Right atrium auricular region (tissue), 2 donors: ENCODE data around the gene PIGS. TPM values are rescaled to one million over a fixed set of nuclear protein-coding genes. Genes with fewer than 3 reads are reported as not detected.

Experiments used
- DNase-seq: peaks from one replicate; pipeline ENCODE4 v3.0.0-alpha.2; 2019; ENCODE audit warnings: low spot score
- H3K27ac ChIP-seq, 2 donors: fragments of 200-600 bp; sonication (generic); 1 replicate in 1 of 2; 2 replicates in 1 of 2; pipeline ENCODE4 v1.5.1; 2016 to 2019
- H3K27me3 ChIP-seq, 2 donors: fragments of 200-600 bp; sonication (generic); one replicate each; pipeline versions ENCODE4 v1.5.1 to v1.6.0; 2017 to 2019
- H3K36me3 ChIP-seq: fragments of 200-600 bp; sonication (generic); one replicate; pipeline ENCODE4 v1.5.1; 2016
- H3K4me1 ChIP-seq, 2 donors: fragments of 200-600 bp; sonication (generic); one replicate each; pipeline versions ENCODE4 v1.5.1 to v1.6.0; 2017 to 2019
- H3K4me3 ChIP-seq, 2 donors: fragments of 200-600 bp; sonication (generic); 1 replicate in 1 of 2; 2 replicates in 1 of 2; pipeline ENCODE4 v1.5.1; 2017 to 2019; ENCODE audit warnings: mild to moderate bottlenecking in 1 of 2, moderate library complexity in 1 of 2
- H3K9me3 ChIP-seq, 2 donors: fragments of 200-600 bp; sonication (generic); one replicate each; pipeline ENCODE4 v1.5.1; 2019
- CTCF ChIP-seq, 2 donors: fragments of 200-600 bp; sonication (generic); IDR thresholded peaks; one replicate each; pipeline ENCODE4 v1.5.1; 2019; ENCODE audit warnings: antibody characterized with exemption in 2 of 2
- total RNA-seq, 2 donors: library from RNA; depleted of rRNA; stranded (reverse); fragments of >200 nt; gene quantifications; one replicate each; pipeline ENCODE4 v1.1.0, GENCODE V29; 2016

The PIGS gene
- total RNA-seq, 2 donors from 2014 or later = 51.6 to 74.8 TPM

- no peak overlapping the region for H3K4me3 ChIP-seq
- H3K9me3 ChIP-seq = no peaks in the 10 kb centered on the region
- H3K36me3 ChIP-seq = no peaks in the 10 kb centered on the region
- TF ChIP-seq CTCF (IDR thresholded peaks at IDR 0.05) = no peak
- H3K27ac ChIP-seq = no peak overlapping the region
- H3K27me3 ChIP-seq = no peaks in the 10 kb centered on the region
- no peak for DNase-seq
- H3K4me1 ChIP-seq = no peaks in the 10 kb centered on the region
Measured at GRCh38 chr17:28513476-28513875, 57.8 kb downstream of the PIGS start.

GRCh38 chr17:28511858-28512461 lies 59.4 kb downstream of the PIGS start:
- no peak for TF ChIP-seq CTCF (IDR thresholded peaks at IDR 0.05)
- Histone ChIP-seq H3K4me1 (no peaks in the 10 kb centered on the region), H3K27ac (no peak overlapping the region), H3K36me3 (no peaks in the 10 kb centered on the region), H3K9me3 (no peaks in the 10 kb centered on the region), H3K4me3 (no peak overlapping the region), H3K27me3 (peaks cover 0 to 5% of the 10 kb centered on the region in 2 donors)
- no peak for DNase-seq

GRCh38 chr17:28509789-28510188 lies 61.5 kb downstream of the PIGS start:
- Histone ChIP-seq H3K36me3 (no peaks in the 10 kb centered on the region), H3K9me3 (no peaks in the 10 kb centered on the region), H3K4me3 (no peak overlapping the region), H3K4me1 (no peaks in the 10 kb centered on the region), H3K27ac (no peak overlapping the region), H3K27me3 (peaks cover 0 to 5% of the 10 kb centered on the region in 2 donors)
- no peak for TF ChIP-seq CTCF (IDR thresholded peaks at IDR 0.05)
- DNase-seq = no peak

GRCh38 chr17:28508211-28508724 lies 63.1 kb downstream of the PIGS start:
- no peak overlapping the region for H3K4me3 ChIP-seq
- H3K9me3 ChIP-seq = no peaks in the 10 kb centered on the region
- no peak for TF ChIP-seq CTCF (IDR thresholded peaks at IDR 0.05)
- no peak overlapping the region for H3K27ac ChIP-seq
- H3K4me1 ChIP-seq = no peaks in the 10 kb centered on the region
- no peak for DNase-seq
- H3K36me3 ChIP-seq = no peaks in the 10 kb centered on the region
- H3K27me3 ChIP-seq = peaks cover 0 to 5% of the 10 kb centered on the region in 2 donors

GRCh38 chr17:28507567-28508203 lies 63.6 kb downstream of the PIGS start:
- no peak overlapping the region for H3K4me3 ChIP-seq
- H3K36me3 ChIP-seq = no peaks in the 10 kb centered on the region
- no peaks in the 10 kb centered on the region for H3K4me1 ChIP-seq
- H3K27ac ChIP-seq = no peak overlapping the region
- H3K9me3 ChIP-seq = no peaks in the 10 kb centered on the region
- no peak for TF ChIP-seq CTCF (IDR thresholded peaks at IDR 0.05)
- H3K27me3 ChIP-seq = peaks cover 0 to 5% of the 10 kb centered on the region in 2 donors
- DNase-seq = no peak
